AG04449 (cell line): ENCODE data around the gene LAMA5.

ENCODE experiments used
- CTCF ChIA-PET: fragments of 350-600 bp; formaldehyde crosslinking; extraction: SDS; loops from one replicate; lab custom pipeline; 2021; ENCODE audit warnings: antibody characterized with exemption; lab: Yijun Ruan, JAX
- POLR2A ChIA-PET: fragments of 400-600, 350-600 bp; formaldehyde crosslinking; extraction: SDS; loops from one replicate; lab custom pipeline; 2020; ENCODE audit warnings: antibody characterized with exemption, inconsistent platforms; lab: Yijun Ruan, JAX
- DNase-seq: peaks from one replicate; pipeline ENCODE4 v3.0.0-alpha.2; 2010; ENCODE audit warnings: low read depth, low spot score
- H3K4me3 ChIP-seq: 2 replicates; pipeline ENCODE4 v1.5.1; 2011; ENCODE audit warnings: low read depth, mild to moderate bottlenecking, control low read depth, low read length
- TF ChIP-seq, protein P1 (sequence below): IDR thresholded peaks from one replicate; pipeline ENCODE4 v1.5.1; 2011; ENCODE audit warnings: mild to moderate bottlenecking, moderate library complexity, low read length, control low read depth, inconsistent platforms; ENCODE audit not compliant: insufficient read depth; ENCODE audit errors: missing control alignments

Gene LAMA5

DNA sequence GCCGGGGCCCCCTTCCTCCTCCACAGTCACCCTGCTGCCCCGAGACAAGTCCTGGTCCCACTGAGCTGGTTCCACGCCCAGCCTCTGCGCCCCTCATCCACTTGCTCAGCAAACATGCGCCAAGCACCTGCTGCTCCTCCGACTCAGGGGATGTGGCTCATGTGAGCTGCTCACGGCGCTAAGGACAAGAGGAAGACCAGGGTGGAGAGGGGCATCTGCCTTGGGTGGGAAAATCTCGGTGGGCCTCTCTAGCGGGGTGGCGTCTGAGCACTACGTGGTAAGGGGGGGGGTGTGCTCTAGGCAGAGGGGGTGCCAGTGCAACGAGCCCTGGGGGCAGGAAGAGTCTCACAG lies 4.5 kb downstream of the LAMA5 start:
- no peak for DNase-seq
- no peak overlapping the region for H3K4me3 ChIP-seq
- TF ChIP-seq, protein P1, sequence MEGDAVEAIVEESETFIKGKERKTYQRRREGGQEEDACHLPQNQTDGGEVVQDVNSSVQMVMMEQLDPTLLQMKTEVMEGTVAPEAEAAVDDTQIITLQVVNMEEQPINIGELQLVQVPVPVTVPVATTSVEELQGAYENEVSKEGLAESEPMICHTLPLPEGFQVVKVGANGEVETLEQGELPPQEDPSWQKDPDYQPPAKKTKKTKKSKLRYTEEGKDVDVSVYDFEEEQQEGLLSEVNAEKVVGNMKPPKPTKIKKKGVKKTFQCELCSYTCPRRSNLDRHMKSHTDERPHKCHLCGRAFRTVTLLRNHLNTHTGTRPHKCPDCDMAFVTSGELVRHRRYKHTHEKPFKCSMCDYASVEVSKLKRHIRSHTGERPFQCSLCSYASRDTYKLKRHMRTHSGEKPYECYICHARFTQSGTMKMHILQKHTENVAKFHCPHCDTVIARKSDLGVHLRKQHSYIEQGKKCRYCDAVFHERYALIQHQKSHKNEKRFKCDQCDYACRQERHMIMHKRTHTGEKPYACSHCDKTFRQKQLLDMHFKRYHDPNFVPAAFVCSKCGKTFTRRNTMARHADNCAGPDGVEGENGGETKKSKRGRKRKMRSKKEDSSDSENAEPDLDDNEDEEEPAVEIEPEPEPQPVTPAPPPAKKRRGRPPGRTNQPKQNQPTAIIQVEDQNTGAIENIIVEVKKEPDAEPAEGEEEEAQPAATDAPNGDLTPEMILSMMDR: no peak
- POLR2A ChIA-PET: no interaction called here
- CTCF ChIA-PET: no interaction called here

DNA sequence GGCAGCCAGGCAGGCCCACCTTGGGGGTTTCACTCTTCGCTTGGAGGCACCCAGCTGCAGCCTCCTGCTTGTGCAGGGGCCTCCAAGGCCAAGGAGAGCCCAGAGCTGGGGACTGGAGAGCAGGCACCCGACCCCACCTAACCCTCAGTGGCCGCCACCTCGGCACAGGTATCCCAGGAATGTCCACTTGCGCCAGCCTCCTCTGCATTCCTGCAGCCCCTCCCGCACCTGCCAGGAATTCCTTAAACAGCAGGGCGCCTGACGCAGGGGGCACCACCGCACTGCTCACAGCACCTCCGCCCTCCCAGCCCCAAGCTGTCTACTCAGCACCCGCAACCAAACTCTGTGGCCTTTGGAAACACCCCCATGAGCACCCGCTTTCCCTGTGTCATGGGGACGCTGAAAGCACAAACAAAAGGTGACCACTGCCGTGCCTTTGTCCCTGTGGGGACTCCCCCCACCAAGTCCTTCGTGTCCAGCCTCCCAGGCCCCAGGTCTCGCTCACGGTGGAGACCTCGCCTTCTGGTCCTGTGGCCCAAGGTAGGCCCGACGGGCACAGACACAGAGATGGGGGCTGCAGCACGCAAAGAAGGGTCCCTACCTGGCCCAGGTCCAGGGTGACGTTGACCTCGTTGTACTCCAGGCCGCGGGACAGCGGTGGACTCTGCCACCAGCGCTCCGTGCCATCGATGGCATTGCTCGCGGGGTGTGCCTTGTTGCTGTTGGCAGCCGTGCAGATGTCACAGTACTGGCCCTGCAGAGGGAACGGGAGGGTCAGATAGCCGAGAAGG lies 5.1 kb downstream of the LAMA5 start:
- TF ChIP-seq, protein P1: no peak
- H3K4me3 ChIP-seq: no peak overlapping the region
- ChIA-PET POLR2A (no interaction called here), CTCF (no interaction called here)
- DNase-seq: no peak

DNA sequence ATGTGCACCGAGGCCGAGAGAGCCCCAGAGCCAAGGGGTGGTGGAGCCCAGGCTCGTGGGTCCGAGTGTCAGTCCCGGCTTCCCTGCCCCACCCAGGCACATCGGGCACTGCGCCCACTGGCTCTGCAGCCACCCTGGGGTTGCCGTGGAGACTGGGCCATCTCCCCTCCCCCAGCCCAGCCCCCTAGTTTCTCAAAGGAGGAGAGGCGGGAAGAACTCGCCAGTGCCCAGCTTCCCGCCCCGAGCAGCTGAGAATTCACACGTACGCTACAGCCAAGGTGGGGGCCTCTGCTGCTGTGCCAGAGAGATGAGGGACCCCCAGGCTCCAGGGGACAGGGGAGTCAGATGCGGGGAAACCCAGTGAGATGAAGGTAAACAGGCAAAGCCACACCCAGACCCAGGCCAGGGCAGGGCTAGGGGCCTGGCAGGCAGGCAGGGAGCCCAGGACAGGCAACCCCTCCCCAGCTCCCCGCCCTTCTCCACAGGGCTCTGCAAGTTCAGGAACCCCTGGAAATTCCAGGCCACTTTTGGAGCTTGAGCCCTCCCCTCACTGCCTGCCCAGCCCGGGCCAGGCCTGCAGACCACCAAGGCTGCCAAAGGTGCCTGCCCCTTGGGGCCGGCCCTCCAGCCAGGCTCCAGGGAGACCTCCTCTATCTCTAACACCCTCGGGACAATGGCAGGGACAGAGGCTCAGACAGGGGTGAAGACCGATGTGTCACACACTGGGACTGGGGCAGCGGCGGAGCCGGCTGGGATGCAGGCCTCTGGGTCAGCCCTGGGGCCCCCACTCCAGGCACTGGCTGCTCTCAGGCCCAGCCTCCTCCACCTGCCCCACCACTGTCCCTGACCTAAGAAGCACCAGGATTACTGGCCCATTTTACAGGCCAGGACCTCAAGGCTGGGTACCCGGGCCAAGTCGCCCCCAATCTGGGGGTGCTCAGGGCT lies 6.0 kb downstream of the LAMA5 start:
- ChIA-PET CTCF (no interaction called here), POLR2A (no interaction called here)
- no peak overlapping the region for H3K4me3 ChIP-seq
- TF ChIP-seq, protein P1: no peak
- DNase-seq: no peak

DNA sequence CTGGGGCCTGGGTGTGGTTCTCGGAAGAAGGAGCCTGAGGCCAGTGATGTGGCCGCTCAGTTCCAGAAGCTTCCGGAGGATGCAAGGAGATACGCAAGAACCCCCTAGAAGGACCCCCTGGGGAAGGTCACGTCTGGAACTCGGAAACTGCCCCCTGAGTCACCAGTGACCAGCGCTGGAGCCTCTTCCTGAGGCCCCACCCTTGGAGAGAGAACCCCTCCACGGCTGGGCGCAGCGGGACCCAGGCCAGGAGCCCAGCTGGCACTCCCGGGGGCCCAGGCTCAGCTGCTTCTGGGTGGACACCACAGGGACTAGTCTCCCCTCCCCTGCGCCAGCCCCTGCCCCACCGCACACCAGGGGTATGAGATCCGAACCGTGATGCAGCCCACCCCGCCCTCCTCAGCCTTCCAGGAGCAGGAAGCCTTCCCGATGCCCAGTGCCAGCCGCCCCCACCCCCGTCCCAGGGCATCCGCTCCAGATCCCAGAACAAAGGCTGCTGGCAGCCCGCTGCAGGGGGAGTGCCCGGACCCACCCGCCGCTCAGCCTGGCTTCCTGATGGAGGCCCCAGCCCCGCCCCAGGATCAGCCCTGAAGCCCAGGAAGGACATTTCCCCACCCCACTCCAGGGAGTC lies 7.5 kb downstream of the LAMA5 start:
- no peak for DNase-seq
- TF ChIP-seq, protein P1: no peak
- no peak overlapping the region for H3K4me3 ChIP-seq
- ChIA-PET POLR2A (no interaction called here), CTCF (no interaction called here)

DNA sequence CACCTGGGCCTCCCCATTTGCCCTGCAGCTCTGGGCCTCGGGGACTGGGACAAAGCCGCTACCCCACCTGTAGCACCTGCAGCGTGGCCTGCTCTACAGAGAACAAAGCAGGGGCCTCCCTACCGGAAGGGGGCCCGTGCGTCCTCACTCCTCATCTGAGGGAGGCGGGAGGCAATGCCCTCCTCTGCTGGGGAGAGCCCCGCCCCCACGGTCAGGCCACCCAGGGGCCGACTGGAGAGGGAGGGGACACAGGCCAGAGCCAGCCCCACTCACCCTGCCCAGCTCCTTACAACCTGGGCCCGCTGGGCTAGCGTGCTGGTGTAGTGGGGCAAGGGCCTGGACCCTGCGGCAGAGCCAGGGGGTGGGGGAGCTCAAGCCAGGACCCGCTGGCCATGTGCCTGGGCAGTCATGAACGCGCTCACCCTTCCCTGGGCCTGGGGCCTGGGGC lies 8.0 kb downstream of the LAMA5 start:
- POLR2A ChIA-PET: no interaction called here
- CTCF ChIA-PET: no interaction called here

More for the DNA sequence above, 8.0 kb downstream of the LAMA5 start:
- TF ChIP-seq, protein P1: no peak
- DNase-seq: no peak
- H3K4me3 ChIP-seq: no peak overlapping the region
